ENCODE measurements around the gene TMEM47. TPM values are rescaled to one million over a fixed set of nuclear protein-coding genes. Genes with fewer than 3 reads are reported as not detected.

The TMEM47 gene
- polyA plus RNA-seq, 1 donor (not counting 4 experiments of a cell fraction or from before 2014, with no cell fraction given): 0.16 TPM

DNA sequence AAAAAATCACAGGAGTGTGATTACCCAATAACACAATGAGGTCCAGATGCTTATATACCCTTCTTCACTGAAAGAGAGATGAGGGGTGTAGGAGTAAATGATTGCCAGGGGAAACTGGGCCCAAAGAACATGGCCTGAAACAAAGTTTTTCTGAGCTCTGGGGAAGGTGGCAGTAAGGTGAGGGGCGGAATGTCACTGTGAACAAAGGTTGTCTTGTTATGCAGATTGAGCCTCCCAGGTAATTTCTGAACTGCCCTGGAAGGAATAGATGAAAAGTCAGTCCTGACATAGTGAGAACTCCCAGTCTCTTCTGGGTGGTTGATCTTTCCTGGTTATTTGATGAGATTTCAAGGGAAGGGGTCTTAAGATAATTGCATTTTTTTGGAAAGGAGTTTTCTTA lies 2.5 kb upstream of the TMEM47 start:
- FAIRE-seq: no peak
- no peaks in the 10 kb centered on the region for H3K4me1 ChIP-seq (ENCODE audit: control insufficient read depth, extremely low read depth, insufficient read depth, low read length)
- dilution Hi-C loops (cut with MboI; ENCODE audit: extremely low pct_ligation_motif_present, low sequenced_read_pairs): no loop called here

DNA sequence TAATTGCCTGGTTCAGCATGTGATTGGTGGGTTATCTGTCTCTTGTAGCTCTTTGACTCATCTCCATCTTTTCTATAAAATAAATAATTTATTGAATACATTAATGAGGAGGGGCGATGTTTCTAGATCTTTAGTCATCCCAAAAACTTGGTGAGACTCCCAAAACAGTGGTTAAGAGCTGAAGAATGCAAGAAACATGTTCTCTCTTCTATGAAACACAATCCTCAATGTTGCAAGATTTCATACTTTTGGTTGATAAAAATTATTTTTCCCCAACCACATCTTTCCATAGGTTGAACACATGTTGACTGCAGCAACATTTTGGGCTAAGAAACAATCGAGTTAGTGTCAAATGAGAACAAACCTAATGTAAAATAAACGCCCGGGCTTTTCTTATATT lies 1.2 kb upstream of the TMEM47 start:
- Histone ChIP-seq H3K27me3 (ENCODE audit: control insufficient read depth, extremely low read depth, insufficient read depth, low read length) (peaks cover 16% of the 10 kb centered on the region), H3K9ac (ENCODE audit: control insufficient read depth, extremely low read depth, insufficient read depth, low read length) (no peak overlapping the region), H3K9me3 (ENCODE audit: control insufficient read depth, low read depth, low read length) (no peaks in the 10 kb centered on the region), H3K79me2 (ENCODE audit: control insufficient read depth, insufficient read depth, low read length) (no peaks in the 10 kb centered on the region), H3K9me1 (ENCODE audit: control insufficient read depth, extremely low read depth, insufficient read depth, low read length) (no peaks in the 10 kb centered on the region), H4K20me1 (ENCODE audit: control insufficient read depth, extremely low read depth, insufficient read depth, low read length) (no peaks in the 10 kb centered on the region), H3K27ac (ENCODE audit: control insufficient read depth, insufficient read depth, low read length) (no peak overlapping the region), H3K4me2 (ENCODE audit: control insufficient read depth, extremely low read depth, insufficient read depth, low read depth, low read length) (no peak overlapping the region), H3K4me3 (ENCODE audit: control insufficient read depth in 2 of 3, extremely low read depth in 1 of 3, insufficient read depth in 2 of 3, low read depth in 1 of 3, low read length in 3 of 3) (no peak overlapping the region), H3K36me3 (ENCODE audit: control insufficient read depth in 2 of 2, extremely low read depth in 1 of 2, insufficient read depth in 2 of 2, low read length in 2 of 2) (no peaks in the 10 kb centered on the region), H3K4me1 (ENCODE audit: control insufficient read depth, extremely low read depth, insufficient read depth, low read length) (no peaks in the 10 kb centered on the region), H2AFZ (ENCODE audit: control insufficient read depth, low read length) (no peak overlapping the region)
- FAIRE-seq: no peak
- dilution Hi-C loops (cut with MboI; ENCODE audit: extremely low pct_ligation_motif_present, low sequenced_read_pairs): no loop called here
- TF ChIP-seq EZH2 (IDR thresholded peaks at IDR 0.05; ENCODE audit: low read length): no peak
- TF ChIP-seq, protein P1, sequence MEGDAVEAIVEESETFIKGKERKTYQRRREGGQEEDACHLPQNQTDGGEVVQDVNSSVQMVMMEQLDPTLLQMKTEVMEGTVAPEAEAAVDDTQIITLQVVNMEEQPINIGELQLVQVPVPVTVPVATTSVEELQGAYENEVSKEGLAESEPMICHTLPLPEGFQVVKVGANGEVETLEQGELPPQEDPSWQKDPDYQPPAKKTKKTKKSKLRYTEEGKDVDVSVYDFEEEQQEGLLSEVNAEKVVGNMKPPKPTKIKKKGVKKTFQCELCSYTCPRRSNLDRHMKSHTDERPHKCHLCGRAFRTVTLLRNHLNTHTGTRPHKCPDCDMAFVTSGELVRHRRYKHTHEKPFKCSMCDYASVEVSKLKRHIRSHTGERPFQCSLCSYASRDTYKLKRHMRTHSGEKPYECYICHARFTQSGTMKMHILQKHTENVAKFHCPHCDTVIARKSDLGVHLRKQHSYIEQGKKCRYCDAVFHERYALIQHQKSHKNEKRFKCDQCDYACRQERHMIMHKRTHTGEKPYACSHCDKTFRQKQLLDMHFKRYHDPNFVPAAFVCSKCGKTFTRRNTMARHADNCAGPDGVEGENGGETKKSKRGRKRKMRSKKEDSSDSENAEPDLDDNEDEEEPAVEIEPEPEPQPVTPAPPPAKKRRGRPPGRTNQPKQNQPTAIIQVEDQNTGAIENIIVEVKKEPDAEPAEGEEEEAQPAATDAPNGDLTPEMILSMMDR (optimal IDR thresholded peaks at IDR 0.05 in 1 of 3, IDR thresholded peaks at IDR 0.05 in 1 of 3, conservative IDR thresholded peaks at IDR 0.05 in 1 of 3; ENCODE audit: extremely low read depth in 1 of 3, insufficient read depth in 2 of 3, low read length in 3 of 3): no peak
- no peak for DNase-seq (ENCODE audit: low read depth, low spot score)

More for the DNA sequence above, 2.5 kb upstream of the TMEM47 start:
- Histone ChIP-seq H3K9ac (ENCODE audit: control insufficient read depth, extremely low read depth, insufficient read depth, low read length) (no peak overlapping the region), H3K27me3 (ENCODE audit: control insufficient read depth, extremely low read depth, insufficient read depth, low read length) (peaks cover 16% of the 10 kb centered on the region), H3K79me2 (ENCODE audit: control insufficient read depth, insufficient read depth, low read length) (no peaks in the 10 kb centered on the region), H3K4me3 (ENCODE audit: control insufficient read depth in 2 of 3, extremely low read depth in 1 of 3, insufficient read depth in 2 of 3, low read depth in 1 of 3, low read length in 3 of 3) (no peak overlapping the region), H4K20me1 (ENCODE audit: control insufficient read depth, extremely low read depth, insufficient read depth, low read length) (no peaks in the 10 kb centered on the region), H2AFZ (ENCODE audit: control insufficient read depth, low read length) (no peak overlapping the region), H3K9me3 (ENCODE audit: control insufficient read depth, low read depth, low read length) (no peaks in the 10 kb centered on the region), H3K9me1 (ENCODE audit: control insufficient read depth, extremely low read depth, insufficient read depth, low read length) (no peaks in the 10 kb centered on the region), H3K4me2 (ENCODE audit: control insufficient read depth, extremely low read depth, insufficient read depth, low read depth, low read length) (no peak overlapping the region), H3K27ac (ENCODE audit: control insufficient read depth, insufficient read depth, low read length) (no peak overlapping the region), H3K36me3 (ENCODE audit: control insufficient read depth in 2 of 2, extremely low read depth in 1 of 2, insufficient read depth in 2 of 2, low read length in 2 of 2) (no peaks in the 10 kb centered on the region)
- no peak for DNase-seq (ENCODE audit: low read depth, low spot score)
- no peak for TF ChIP-seq EZH2 (IDR thresholded peaks at IDR 0.05; ENCODE audit: low read length)
- TF ChIP-seq, protein P1 (optimal IDR thresholded peaks at IDR 0.05 in 1 of 3, IDR thresholded peaks at IDR 0.05 in 1 of 3, conservative IDR thresholded peaks at IDR 0.05 in 1 of 3; ENCODE audit: extremely low read depth in 1 of 3, insufficient read depth in 2 of 3, low read length in 3 of 3): no peak

Measured in keratinocyte (primary cell).